Measurements from ENCODE around the gene NUDT3.

DNA sequence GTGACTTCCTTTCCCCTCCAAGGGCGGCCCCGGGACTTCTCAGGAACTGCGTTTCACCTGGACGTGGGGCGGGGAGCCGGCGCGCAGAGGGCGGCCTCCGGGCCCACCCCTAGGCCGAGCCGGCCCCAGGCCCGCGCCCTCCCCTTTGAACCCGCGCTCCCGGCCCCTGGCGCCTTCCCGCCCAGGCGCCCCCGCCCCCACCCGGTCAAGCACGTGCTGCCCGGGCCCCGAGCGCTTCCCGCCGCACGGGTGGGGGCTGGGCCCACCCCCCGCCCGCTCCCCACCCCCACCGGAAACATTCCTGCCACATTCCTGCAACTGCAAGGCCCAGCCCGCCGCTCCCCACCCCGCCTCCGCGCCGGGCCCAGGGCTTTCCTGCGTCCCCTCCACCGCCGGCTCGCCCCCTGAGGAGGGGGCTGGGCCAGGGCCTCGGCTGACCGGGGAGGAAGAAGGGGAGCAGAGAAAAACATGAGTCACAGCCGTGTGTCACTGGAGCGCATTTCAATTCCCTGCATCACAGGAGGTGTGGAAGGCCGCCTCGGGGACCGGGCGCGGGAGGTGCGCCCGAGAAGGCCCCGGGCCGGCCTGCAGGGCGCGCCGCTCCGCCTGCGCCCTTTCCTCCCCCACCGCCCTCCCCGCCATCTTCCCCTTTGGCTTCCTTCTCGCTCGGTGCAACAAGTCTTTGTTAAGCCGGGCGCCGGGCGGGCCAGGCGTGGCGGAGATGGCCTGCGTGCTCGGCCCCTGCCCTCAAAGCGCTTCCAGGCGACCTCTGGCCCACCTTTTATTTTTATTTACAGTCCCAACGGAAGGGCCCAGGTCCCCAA, 156.9 kb downstream of the NUDT3 start:
- TF ChIP-seq, protein P1, sequence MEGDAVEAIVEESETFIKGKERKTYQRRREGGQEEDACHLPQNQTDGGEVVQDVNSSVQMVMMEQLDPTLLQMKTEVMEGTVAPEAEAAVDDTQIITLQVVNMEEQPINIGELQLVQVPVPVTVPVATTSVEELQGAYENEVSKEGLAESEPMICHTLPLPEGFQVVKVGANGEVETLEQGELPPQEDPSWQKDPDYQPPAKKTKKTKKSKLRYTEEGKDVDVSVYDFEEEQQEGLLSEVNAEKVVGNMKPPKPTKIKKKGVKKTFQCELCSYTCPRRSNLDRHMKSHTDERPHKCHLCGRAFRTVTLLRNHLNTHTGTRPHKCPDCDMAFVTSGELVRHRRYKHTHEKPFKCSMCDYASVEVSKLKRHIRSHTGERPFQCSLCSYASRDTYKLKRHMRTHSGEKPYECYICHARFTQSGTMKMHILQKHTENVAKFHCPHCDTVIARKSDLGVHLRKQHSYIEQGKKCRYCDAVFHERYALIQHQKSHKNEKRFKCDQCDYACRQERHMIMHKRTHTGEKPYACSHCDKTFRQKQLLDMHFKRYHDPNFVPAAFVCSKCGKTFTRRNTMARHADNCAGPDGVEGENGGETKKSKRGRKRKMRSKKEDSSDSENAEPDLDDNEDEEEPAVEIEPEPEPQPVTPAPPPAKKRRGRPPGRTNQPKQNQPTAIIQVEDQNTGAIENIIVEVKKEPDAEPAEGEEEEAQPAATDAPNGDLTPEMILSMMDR (IDR thresholded peaks at IDR 0.05) = no peak
- TF ChIP-seq ZFX (IDR thresholded peaks at IDR 0.05; ENCODE audit: borderline replicate concordance) = no peak

Measured in 22Rv1 (cell line).